Measurements from ENCODE around the gene SYNE1.

SYNE1 gene

DNA sequence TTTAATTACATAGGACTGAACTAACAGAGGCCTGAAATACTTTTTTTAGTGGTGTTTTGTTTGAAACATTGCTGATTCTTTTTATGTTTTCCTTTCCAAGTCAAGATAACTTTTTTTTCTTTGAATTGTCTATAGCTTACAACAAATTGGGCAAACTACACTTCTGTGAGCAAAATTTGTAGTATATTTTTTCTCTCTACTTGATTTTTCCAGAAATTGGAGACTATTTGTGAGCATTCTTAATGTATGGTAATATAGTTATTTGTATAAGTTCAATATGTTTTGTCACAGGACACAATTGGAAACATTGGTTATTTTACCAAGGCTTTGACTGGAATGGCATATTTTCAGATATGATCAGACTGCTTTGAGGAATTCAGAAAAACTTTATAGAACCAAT lies 216.5 kb downstream of the SYNE1 start:
- no peak overlapping the region for H3K4me3 ChIP-seq (ENCODE audit: low read depth, low read length)
- DNase-seq (ENCODE audit: low read depth) = no peak
- TF ChIP-seq CTCF (IDR thresholded peaks at IDR 0.05; ENCODE audit: control insufficient read depth, extremely low read depth, insufficient read depth) = no peak

DNA sequence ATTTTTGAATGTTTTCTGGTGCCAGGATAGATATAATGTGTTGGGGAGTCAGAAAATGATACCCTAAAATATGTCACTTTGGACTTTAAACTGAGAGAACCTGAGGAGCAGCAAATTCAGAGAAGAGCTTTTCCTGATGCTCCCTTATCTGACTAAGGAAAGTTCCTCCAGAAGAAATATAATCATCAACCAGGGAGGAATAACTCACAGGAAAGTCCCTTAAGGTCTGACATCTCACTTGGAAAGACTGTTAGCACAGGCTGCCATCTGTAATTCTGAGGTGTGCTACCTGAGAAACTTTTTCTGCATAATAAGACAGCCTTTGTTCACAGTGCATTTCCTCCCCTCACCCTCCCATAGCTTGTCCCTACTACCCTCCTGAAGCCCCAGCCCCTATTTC lies 218.6 kb downstream of the SYNE1 start:
- H3K4me3 ChIP-seq (ENCODE audit: low read depth, low read length) = no peak overlapping the region
- no peak for TF ChIP-seq CTCF (IDR thresholded peaks at IDR 0.05; ENCODE audit: control insufficient read depth, extremely low read depth, insufficient read depth)
- no peak for DNase-seq (ENCODE audit: low read depth)

GRCh38 chr6:152416652-152417051 lies 220.5 kb downstream of the SYNE1 start:
- no peak for TF ChIP-seq CTCF (IDR thresholded peaks at IDR 0.05; ENCODE audit: control insufficient read depth, extremely low read depth, insufficient read depth)
- no peak for DNase-seq (ENCODE audit: low read depth)
- no peak overlapping the region for H3K4me3 ChIP-seq (ENCODE audit: low read depth, low read length)

- H3K4me3 ChIP-seq (ENCODE audit: low read depth, low read length) = no peak overlapping the region
- no peak for TF ChIP-seq CTCF (IDR thresholded peaks at IDR 0.05; ENCODE audit: control insufficient read depth, extremely low read depth, insufficient read depth)
- no peak for DNase-seq (ENCODE audit: low read depth)
Measured at GRCh38 chr6:152404936-152405595, 232.1 kb downstream of the SYNE1 start.

DNA sequence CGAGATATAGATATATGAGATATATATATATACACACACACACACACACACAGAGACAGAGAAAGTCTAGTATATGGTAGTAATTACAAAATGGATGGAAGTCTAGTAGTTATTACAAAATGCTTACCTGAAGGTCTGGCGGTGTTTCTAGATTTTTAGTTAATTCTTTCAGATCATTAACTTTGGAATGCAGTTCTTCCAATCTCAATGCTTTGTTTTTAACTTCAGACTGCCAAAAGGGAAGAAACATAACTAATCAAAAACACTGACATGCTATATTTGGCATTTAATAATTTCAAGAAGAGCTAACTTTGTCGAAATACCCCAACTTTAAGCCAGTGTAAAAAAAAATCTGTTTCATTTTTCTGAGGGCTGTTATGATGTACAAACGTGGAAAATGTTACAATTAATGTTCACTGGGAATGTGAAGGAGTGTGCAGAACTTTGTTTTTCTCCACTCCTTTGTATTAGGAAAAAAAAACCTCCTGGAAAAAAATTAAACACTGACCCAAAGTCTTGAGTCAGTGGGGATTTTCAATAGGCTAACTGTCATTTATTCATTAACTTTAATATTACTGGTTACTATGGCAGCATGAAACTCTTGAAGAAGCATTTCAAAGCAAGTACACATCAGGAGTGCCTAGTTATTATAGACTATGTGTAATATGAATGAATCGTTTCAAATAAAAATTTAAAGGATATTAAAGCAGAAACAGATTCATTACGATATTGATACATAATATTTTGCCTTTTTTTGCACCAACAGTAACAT lies 232.9 kb downstream of the SYNE1 start:
- no peak for DNase-seq (ENCODE audit: low read depth)
- no peak overlapping the region for H3K4me3 ChIP-seq (ENCODE audit: low read depth, low read length)
- TF ChIP-seq CTCF (IDR thresholded peaks at IDR 0.05; ENCODE audit: control insufficient read depth, extremely low read depth, insufficient read depth) = no peak

- H3K4me3 ChIP-seq (ENCODE audit: low read depth, low read length) = no peak overlapping the region
- DNase-seq (ENCODE audit: low read depth) = no peak
- TF ChIP-seq CTCF (IDR thresholded peaks at IDR 0.05; ENCODE audit: control insufficient read depth, extremely low read depth, insufficient read depth) = no peak
Measured at GRCh38 chr6:152402791-152403190, 234.4 kb downstream of the SYNE1 start.
